NCI-H1048 (cell line): Measurements from ENCODE around the gene DLL3.
A peak's percentile ranks its signal among the peaks of the same experiment; 100 is the strongest.
"Not testable (repeated sequence)": the region's sequence is repeated elsewhere in the genome, so short reads cannot be mapped to it uniquely, and the experiment has no call there.

Source experiments
- DNase-seq: peaks from one replicate; lab custom pipeline; 2025; lab: John Stamatoyannopoulos, UW

The DLL3 gene

GRCh38 chr19:39498798-39499642 lies at the start of gene DLL3:
Gene DLL3, plus strand, starts transcription at chr19:39498947. Its CDS starts 28 bp downstream, at chr19:39498975.
- DNase-seq: no peak

- no peak for DNase-seq
Observed at GRCh38 chr19:39449116-39449797, 49.5 kb upstream of the DLL3 start.

- DNase-seq: not testable (repeated sequence)
Observed at GRCh38 chr19:39451257-39451656, 47.5 kb upstream of the DLL3 start.

- no peak for DNase-seq
Observed at GRCh38 chr19:39463403-39463802, 35.3 kb upstream of the DLL3 start.

- DNase-seq: no peak
Observed at GRCh38 chr19:39465956-39466747, 32.6 kb upstream of the DLL3 start.

- no peak for DNase-seq
Observed at GRCh38 chr19:39467941-39468340, 30.8 kb upstream of the DLL3 start.

- DNase-seq: no peak
Observed at GRCh38 chr19:39469036-39469435, 29.7 kb upstream of the DLL3 start.

- no peak for DNase-seq
Observed at GRCh38 chr19:39469567-39469966, 29.2 kb upstream of the DLL3 start.

GRCh38 chr19:39470724-39471339 lies 27.9 kb upstream of the DLL3 start:
- no peak for DNase-seq

GRCh38 chr19:39471756-39472536 lies 26.8 kb upstream of the DLL3 start:
- no peak for DNase-seq

GRCh38 chr19:39472746-39473442 lies 25.9 kb upstream of the DLL3 start:
- DNase-seq: no peak

- no peak for DNase-seq
Observed at GRCh38 chr19:39473443-39473960, 25.2 kb upstream of the DLL3 start.

GRCh38 chr19:39474139-39474620 lies 24.6 kb upstream of the DLL3 start:
- DNase-seq: no peak

GRCh38 chr19:39475748-39476147 lies 23.0 kb upstream of the DLL3 start:
- no peak for DNase-seq

- DNase-seq: not testable (repeated sequence)
Observed at GRCh38 chr19:39479319-39479801, 19.4 kb upstream of the DLL3 start.

GRCh38 chr19:39479916-39480315 lies 18.8 kb upstream of the DLL3 start:
- DNase-seq: no peak

- peak; percentile 95 for DNase-seq
Observed at GRCh38 chr19:39480337-39481228, 18.2 kb upstream of the DLL3 start, which contains the start of gene TIMM50. Gene TIMM50, plus strand, starts transcription at chr19:39480838. Its CDS starts 16 bp downstream, at chr19:39480854.

GRCh38 chr19:39481229-39481545 lies 17.6 kb upstream of the DLL3 start:
- DNase-seq: no peak

GRCh38 chr19:39481676-39482075 lies 17.1 kb upstream of the DLL3 start:
- DNase-seq: no peak
